K562 (cell line): Measurements from ENCODE around the gene FILIP1. TPM values are rescaled to one million over a fixed set of nuclear protein-coding genes. Genes with fewer than 3 reads are reported as not detected.

ENCODE experiments used
- ATAC-seq: fragments of 200-7000 bp; cut with Tn5 transposase; 3 replicates; pipeline ENCODE4 v1.9.1; 2020; ENCODE audit warnings: moderate library complexity
- BruUV-seq: library from RNA; stranded (reverse); fragments of 400-500 nt; replicated peaks from 2 replicates; lab custom pipeline; 2021; lab: Mats Ljungman, UMichigan
- CTCF ChIA-PET: fragments of 300-600 bp; formaldehyde crosslinking; extraction: SDS; loops from one replicate; lab custom pipeline; 2021; ENCODE audit warnings: low intra/inter-chr PET ratio; lab: Yijun Ruan, JAX
- POLR2A ChIA-PET: fragments of 300-600, 350-650 bp; sonication (Branson Sonifier 250); formaldehyde crosslinking; extraction: SDS; loops from one replicate; lab custom pipeline; 2021; ENCODE audit warnings: antibody characterized with exemption, inconsistent platforms; lab: Yijun Ruan, JAX
- DNase-seq, 4 experiments: peaks; one replicate each; pipeline versions ENCODE4 v3.0.0 to v3.0.0-alpha.2; 2011 to 2018; ENCODE audit warnings: low spot score in 3 of 4, mixed read lengths in 3 of 4; ENCODE audit errors: extremely low read depth in 1 of 4
- FAIRE-seq: peaks from 2 replicates; lab custom pipeline; 2011; peaks lifted over from hg19 to GRCh38; lab: Jason Lieb, UNC
- H2AFZ ChIP-seq: 2 replicates; pipeline ENCODE4 v1.6.0; 2011; ENCODE audit warnings: low read depth, low read length, control low read depth, inconsistent platforms
- H3K27ac ChIP-seq: fragments of 200-600 bp; 3 replicates; pipeline ENCODE4 v1.8.0; 2011; ENCODE audit warnings: low read depth, mild to moderate bottlenecking, control low read depth, inconsistent platforms, low read length, moderate library complexity, mixed read lengths; ENCODE audit errors: extremely low read depth
- H3K27me3 ChIP-seq, 2 experiments: fragments of 300-600 bp in 1 of 2; 2 replicates in 1 of 2; 3 replicates in 1 of 2; pipeline versions ENCODE4 v1.6.0 to v1.8.0; 2011; ENCODE audit warnings: inconsistent platforms in 2 of 2, low read length in 2 of 2, mild to moderate bottlenecking in 1 of 2, mixed read lengths in 1 of 2, moderate library complexity in 1 of 2; ENCODE audit not compliant: control insufficient read depth in 2 of 2, insufficient read depth in 2 of 2
- H3K36me3 ChIP-seq: fragments of 300-600 bp; 3 replicates; pipeline ENCODE4 v1.8.0; 2011; ENCODE audit warnings: mild to moderate bottlenecking, low read length, inconsistent platforms; ENCODE audit not compliant: control insufficient read depth, insufficient read depth
- H3K4me1 ChIP-seq, 2 experiments: fragments of 200-600 bp in 1 of 2; replicated peaks in 1 of 2; 2 replicates in 1 of 2; 3 replicates in 1 of 2; pipeline versions ENCODE4 v1.5.1 to v1.8.0; 2011; ENCODE audit warnings: inconsistent platforms in 2 of 2, low read length in 2 of 2, mild to moderate bottlenecking in 1 of 2, mixed read lengths in 1 of 2, moderate library complexity in 1 of 2; ENCODE audit not compliant: control insufficient read depth in 2 of 2, insufficient read depth in 2 of 2
- H3K4me2 ChIP-seq: 2 replicates; pipeline ENCODE4 v1.6.1; 2011; ENCODE audit warnings: low read length, control low read depth, inconsistent platforms, mixed read lengths; ENCODE audit not compliant: insufficient read depth
- H3K4me3 ChIP-seq: fragments of 200-600 bp; sonication (generic), shearing (Covaris generic); 2 replicates; pipeline ENCODE4 v1.5.1; 2016; ENCODE audit warnings: control low read depth, inconsistent platforms
- H3K79me2 ChIP-seq: fragments of 200-600 bp; 3 replicates; pipeline ENCODE4 v1.8.0; 2011; ENCODE audit warnings: low read length, inconsistent platforms; ENCODE audit not compliant: control insufficient read depth, insufficient read depth
- H3K9ac ChIP-seq, 2 experiments: 2 replicates each; pipeline versions ENCODE4 v1.6.0 to v1.6.1; 2011; ENCODE audit warnings: low read depth in 2 of 2, low read length in 2 of 2, control low read depth in 1 of 2, inconsistent platforms in 1 of 2, mild to moderate bottlenecking in 1 of 2, mixed read lengths in 1 of 2; ENCODE audit not compliant: insufficient read depth in 1 of 2
- H3K9me1 ChIP-seq: one replicate; pipeline ENCODE4 v1.6.0; 2011; ENCODE audit warnings: inconsistent platforms, mild to moderate bottlenecking, low read length, moderate library complexity; ENCODE audit not compliant: control insufficient read depth, insufficient read depth
- H3K9me3 ChIP-seq: replicated peaks from 2 replicates; pipeline ENCODE4 v1.5.1; 2011; ENCODE audit warnings: low read depth, low read length, inconsistent platforms; ENCODE audit not compliant: control insufficient read depth, insufficient read depth
- H4K20me1 ChIP-seq: replicated peaks from 2 replicates; pipeline ENCODE4 v1.6.1; 2011; ENCODE audit warnings: low read length, inconsistent platforms, mixed read lengths; ENCODE audit not compliant: control insufficient read depth, insufficient read depth
- CREM ChIP-seq: IDR thresholded peaks from 2 replicates; pipeline ENCODE4 v1.6.1; 2014; ENCODE audit warnings: antibody characterized with exemption, low read depth
- ELK1 ChIP-seq: sonication (generic); formaldehyde crosslinking; IDR thresholded peaks from 2 replicates; pipeline ENCODE4 v1.8.1; 2022; ENCODE audit warnings: missing genetic modification reagents
- PBX2 ChIP-seq, 2 experiments: IDR thresholded peaks in 1 of 2; conservative IDR thresholded peaks in 1 of 2; 2 replicates each; pipeline ENCODE4 v1.6.1; 2016; ENCODE audit warnings: low read depth in 2 of 2, mild to moderate bottlenecking in 1 of 2, missing compliant biosample characterization in 1 of 2, missing genetic modification characterization in 1 of 2, moderate library complexity in 1 of 2
- PTTG1 ChIP-seq: fragments of 450-650 bp; IDR thresholded peaks from 2 replicates; pipeline ENCODE4 v1.6.1; 2016; ENCODE audit warnings: low read depth, mild to moderate bottlenecking, missing genetic modification characterization, missing compliant biosample characterization
- RBM15 ChIP-seq: fragments of 200-400 bp; formaldehyde crosslinking; IDR thresholded peaks from 2 replicates; pipeline ENCODE4 v1.6.1; 2018; ENCODE audit warnings: mild to moderate bottlenecking, low read length, moderate library complexity; ENCODE audit not compliant: insufficient read depth
- SP1 ChIP-seq: sonication (generic); formaldehyde crosslinking; IDR thresholded peaks from 2 replicates; pipeline ENCODE4 v1.8.1; 2022; ENCODE audit warnings: mild to moderate bottlenecking, missing genetic modification reagents
- SREBF2 ChIP-seq: sonication (generic); formaldehyde crosslinking; IDR thresholded peaks from 2 replicates; pipeline ENCODE4 v1.4.0; 2020; ENCODE audit warnings: mild to moderate bottlenecking, missing genetic modification reagents
- WGBS: fragments of 100-300 bp; shearing (Covaris generic); methylation state at CpG from one replicate; pipeline ENCODE4 v1.1.6; 2016; ENCODE audit warnings: low coverage, mixed read lengths; ENCODE audit not compliant: insufficient coverage; ENCODE audit errors: missing lambda C conversion rate; 5-methylcytosine and 5-hydroxymethylcytosine counted together
- in situ Hi-C: fragments of 300-500 bp; cut with MboI; formaldehyde crosslinking; loops from 4 replicates; pipeline ENCODE4 v1.15.0; 2018; ENCODE audit warnings: inconsistent platforms, mixed read lengths
- intact Hi-C: fragments of 100-400 bp; cut with micrococcal nuclease; formaldehyde crosslinking; loops from 2 replicates; pipeline ENCODE4 v1.14.2; 2022
- polyA plus RNA-seq, 8 experiments: library from polyadenylated mRNA; depleted of rRNA in 4 of 8; stranded (reverse) in 5 of 8; unstranded in 3 of 8; fragments of >200 nt; fragmentation: Nextera tagmentation in 2 of 8; fragmentation: Illumina TruSeq in 1 of 8; extraction: Ambion mirVana in 2 of 8; extraction: Trizol in 1 of 8; gene quantifications; 2 replicates each; pipeline versions ENCODE4 v1.2.1 to v1.2.3, GENCODE V29; 2011 to 2014; ENCODE audit warnings: inconsistent platforms in 1 of 8, missing spikeins in 1 of 8
- total RNA-seq, 7 experiments: library from RNA; depleted of rRNA in 6 of 7; stranded (reverse); fragments of >200 nt in 6 of 7; fragmentation: Illumina TruSeq in 2 of 7; extraction: Trizol in 2 of 7; gene quantifications; 2 replicates each; pipeline versions ENCODE4 v1.2.1 to v1.2.3, GENCODE V29; 2011 to 2021; ENCODE audit warnings: low replicate concordance in 1 of 7
- TF ChIP-seq, protein P1 (sequence below), 2 experiments: fragments of 150-350 bp in 1 of 2; IDR thresholded peaks; 2 replicates each; pipeline ENCODE4 v1.6.1; 2012 to 2016; ENCODE audit warnings: low read depth in 2 of 2, low read length in 2 of 2, mild to moderate bottlenecking in 1 of 2, moderate library complexity in 1 of 2

The FILIP1 gene
- total and polyA plus RNA-seq, 9 of the 15 experiments (the other 6 are each of a cell fraction or from before 2014, with no cell fraction given): 0.03 to 0.25 (median 0.10) TPM; not detected in 1

- no peak for TF ChIP-seq PBX2 (CRISPR knock-in tag; IDR thresholded peaks at IDR 0.05; ENCODE audit: low read depth)
- TF ChIP-seq PBX2 (tag; conservative IDR thresholded peaks at IDR 0.05; ENCODE audit: low read depth): no peak
- no peak for TF ChIP-seq SREBF2 (CRISPR knock-in tag)
Measured at GRCh38 chr6:75543311-75543710, 49.7 kb upstream of the FILIP1 start (continued).

- ChIA-PET CTCF (no interaction called here), POLR2A (interaction anchor here (0.7 kb wide), 1 partner anchor 607 kb away, joined by 3 read pairs; no protein-coding TSS in a partner anchor)
- H3K9ac ChIP-seq: no peak overlapping the region
- no peaks in the 10 kb centered on the region for H3K79me2 ChIP-seq
- no peaks in the 10 kb centered on the region for H3K36me3 ChIP-seq
- H3K27ac ChIP-seq: no peak overlapping the region
- BruUV-seq: no TSS peak
- no peak for ATAC-seq
- WGBS: 0% methylated on average over 4 of the region's 4 CpGs
- no peaks in the 10 kb centered on the region for H3K4me1 ChIP-seq
- no peak overlapping the region for H3K4me2 ChIP-seq
- no peaks in the 10 kb centered on the region for H3K27me3 ChIP-seq
- FAIRE-seq: no peak
- no peaks in the 10 kb centered on the region for H3K9me1 ChIP-seq
- intact Hi-C loops (no loop called here), in situ Hi-C loops (loop anchor here (5.0 to 25.0 kb wide), 2 partner anchors 843 to 1802 kb away; no protein-coding TSS in a partner anchor)
- no peak overlapping the region for H2AFZ ChIP-seq
- no peak for DNase-seq
- H3K9me3 ChIP-seq: no peaks in the 10 kb centered on the region
- H3K4me3 ChIP-seq: no peak overlapping the region
- H4K20me1 ChIP-seq: no peaks in the 10 kb centered on the region
- TF ChIP-seq SP1 (CRISPR knock-in tag) (no peak), PBX2 (CRISPR knock-in tag; IDR thresholded peaks at IDR 0.05; ENCODE audit: low read depth) (no peak), PBX2 (tag; conservative IDR thresholded peaks at IDR 0.05; ENCODE audit: low read depth) (no peak), ELK1 (no peak), PTTG1 (no peak), RBM15 (no peak), CREM (no peak)
- TF ChIP-seq, protein P1, sequence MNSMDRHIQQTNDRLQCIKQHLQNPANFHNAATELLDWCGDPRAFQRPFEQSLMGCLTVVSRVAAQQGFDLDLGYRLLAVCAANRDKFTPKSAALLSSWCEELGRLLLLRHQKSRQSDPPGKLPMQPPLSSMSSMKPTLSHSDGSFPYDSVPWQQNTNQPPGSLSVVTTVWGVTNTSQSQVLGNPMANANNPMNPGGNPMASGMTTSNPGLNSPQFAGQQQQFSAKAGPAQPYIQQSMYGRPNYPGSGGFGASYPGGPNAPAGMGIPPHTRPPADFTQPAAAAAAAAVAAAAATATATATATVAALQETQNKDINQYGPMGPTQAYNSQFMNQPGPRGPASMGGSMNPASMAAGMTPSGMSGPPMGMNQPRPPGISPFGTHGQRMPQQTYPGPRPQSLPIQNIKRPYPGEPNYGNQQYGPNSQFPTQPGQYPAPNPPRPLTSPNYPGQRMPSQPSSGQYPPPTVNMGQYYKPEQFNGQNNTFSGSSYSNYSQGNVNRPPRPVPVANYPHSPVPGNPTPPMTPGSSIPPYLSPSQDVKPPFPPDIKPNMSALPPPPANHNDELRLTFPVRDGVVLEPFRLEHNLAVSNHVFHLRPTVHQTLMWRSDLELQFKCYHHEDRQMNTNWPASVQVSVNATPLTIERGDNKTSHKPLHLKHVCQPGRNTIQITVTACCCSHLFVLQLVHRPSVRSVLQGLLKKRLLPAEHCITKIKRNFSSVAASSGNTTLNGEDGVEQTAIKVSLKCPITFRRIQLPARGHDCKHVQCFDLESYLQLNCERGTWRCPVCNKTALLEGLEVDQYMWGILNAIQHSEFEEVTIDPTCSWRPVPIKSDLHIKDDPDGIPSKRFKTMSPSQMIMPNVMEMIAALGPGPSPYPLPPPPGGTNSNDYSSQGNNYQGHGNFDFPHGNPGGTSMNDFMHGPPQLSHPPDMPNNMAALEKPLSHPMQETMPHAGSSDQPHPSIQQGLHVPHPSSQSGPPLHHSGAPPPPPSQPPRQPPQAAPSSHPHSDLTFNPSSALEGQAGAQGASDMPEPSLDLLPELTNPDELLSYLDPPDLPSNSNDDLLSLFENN (IDR thresholded peaks at IDR 0.05; ENCODE audit: low read depth in 2 of 2, low read length in 2 of 2): no peak
Measured at GRCh38 chr6:75539136-75539535, 45.5 kb upstream of the FILIP1 start.
